Activated CD4-positive, alpha-beta T cell treated with anti-CD3 and anti-CD28 coated beads for 24 hours (primary cell): ENCODE data around the gene LTBP1.

ENCODE experiments used
- DNase-seq, 2 donors: peaks; one replicate each; pipeline ENCODE4 v3.0.0-alpha.2; 2020; ENCODE audit warnings: low read depth in 2 of 2

The LTBP1 gene

GRCh38 chr2:33267043-33267442 is 320.3 kb downstream of the LTBP1 start:
- no peak for DNase-seq

GRCh38 chr2:33267756-33268155 is 321.0 kb downstream of the LTBP1 start:
- DNase-seq: no peak

GRCh38 chr2:33268246-33268831 is 321.6 kb downstream of the LTBP1 start:
- no peak for DNase-seq

- DNase-seq: no peak
These were observed 325.2 kb downstream of the LTBP1 start for GRCh38 chr2:33272001-33272400.

DNA sequence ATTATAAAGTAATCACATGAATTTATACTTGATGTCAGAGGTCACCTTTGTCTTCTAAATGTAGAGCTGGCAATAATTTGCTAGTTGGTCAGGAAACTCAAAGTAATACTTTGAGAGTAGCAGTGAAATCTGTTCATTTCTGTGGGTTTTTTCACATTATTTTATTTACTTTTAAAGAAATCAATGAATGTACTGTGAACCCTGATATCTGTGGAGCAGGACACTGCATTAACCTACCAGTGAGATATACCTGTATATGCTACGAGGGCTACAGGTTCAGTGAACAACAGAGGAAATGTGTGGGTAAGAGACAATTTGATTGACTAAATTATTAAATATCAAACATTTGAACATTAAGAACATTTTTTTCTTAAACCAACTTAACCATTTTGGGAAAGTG is 326.7 kb downstream of the LTBP1 start:
- DNase-seq: no peak

- DNase-seq: no peak
These were observed 327.8 kb downstream of the LTBP1 start for GRCh38 chr2:33274524-33274923.

DNA sequence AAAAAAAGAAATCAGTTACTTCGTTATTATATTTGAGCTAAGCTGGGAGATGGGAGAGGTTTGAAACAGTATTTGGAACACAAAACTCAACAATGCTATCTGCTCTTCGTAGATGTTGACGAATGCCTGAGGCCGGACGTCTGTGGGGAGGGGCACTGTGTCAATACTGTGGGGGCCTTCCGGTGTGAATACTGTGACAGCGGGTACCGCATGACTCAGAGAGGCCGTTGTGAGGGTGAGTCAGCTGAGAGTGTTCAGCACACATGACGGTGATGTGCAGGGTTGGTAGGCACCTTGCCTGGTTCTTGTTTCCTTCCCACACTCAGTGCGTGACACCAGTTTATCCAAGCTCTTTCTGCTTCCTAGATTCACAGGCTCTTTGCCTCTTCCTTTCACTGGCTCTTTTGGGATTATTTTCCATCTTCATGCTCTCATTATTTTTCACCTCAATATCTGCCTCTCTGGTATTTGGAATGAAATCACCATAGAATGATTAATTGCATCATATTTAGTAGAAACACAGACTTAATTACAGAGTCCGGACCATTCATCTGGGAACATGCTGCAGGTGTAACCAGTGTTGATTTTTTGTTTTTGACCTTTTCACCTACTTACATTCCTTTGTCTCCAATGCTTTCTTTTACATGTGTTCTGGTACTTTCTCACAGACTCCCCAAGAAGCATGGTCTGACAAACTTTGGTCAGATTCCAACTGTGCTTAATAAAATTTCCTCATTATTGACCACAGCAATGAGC is 329.1 kb downstream of the LTBP1 start:
- DNase-seq: no peak

- no peak for DNase-seq
These were observed 330.3 kb downstream of the LTBP1 start for GRCh38 chr2:33277002-33277426.

- no peak for DNase-seq
These were observed 331.6 kb downstream of the LTBP1 start for GRCh38 chr2:33278245-33278943.

GRCh38 chr2:33284287-33284686 is 337.5 kb downstream of the LTBP1 start:
- no peak for DNase-seq

DNA sequence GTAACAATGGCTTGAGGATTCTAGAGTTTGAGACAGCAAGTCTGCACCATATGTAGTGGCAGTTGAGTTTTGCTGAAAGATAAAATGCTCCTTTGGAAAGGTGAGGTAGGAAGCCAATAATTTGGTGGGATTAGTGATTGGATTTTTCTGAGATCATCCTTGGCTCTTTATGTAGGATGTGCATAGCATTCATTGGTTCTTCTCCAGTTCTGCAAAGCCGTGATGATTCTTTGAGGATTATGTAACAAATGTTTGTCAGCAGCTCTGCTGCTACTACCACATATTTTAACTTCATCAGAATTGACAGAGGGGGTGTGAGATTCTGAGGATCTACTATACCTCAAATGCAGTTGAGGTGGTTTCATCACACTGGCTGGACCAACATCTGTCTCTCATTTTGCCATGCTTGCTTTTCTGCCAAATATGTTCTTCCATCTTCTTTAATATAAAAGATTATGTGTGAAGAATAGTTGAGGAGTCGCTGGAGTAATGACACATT is 340.8 kb downstream of the LTBP1 start:
- no peak for DNase-seq

- DNase-seq: no peak
These were observed 341.3 kb downstream of the LTBP1 start for GRCh38 chr2:33288011-33288410.

GRCh38 chr2:33289961-33290360 is 343.2 kb downstream of the LTBP1 start:
- no peak for DNase-seq

GRCh38 chr2:33291278-33292013 is 344.7 kb downstream of the LTBP1 start:
- no peak for DNase-seq

GRCh38 chr2:33292063-33292462 is 345.3 kb downstream of the LTBP1 start:
- no peak for DNase-seq

- no peak for DNase-seq
These were observed 346.3 kb downstream of the LTBP1 start for GRCh38 chr2:33292981-33293595.

GRCh38 chr2:33298233-33298632 is 351.5 kb downstream of the LTBP1 start:
- no peak for DNase-seq

GRCh38 chr2:33301355-33301754 is 354.6 kb downstream of the LTBP1 start:
- no peak for DNase-seq

DNA sequence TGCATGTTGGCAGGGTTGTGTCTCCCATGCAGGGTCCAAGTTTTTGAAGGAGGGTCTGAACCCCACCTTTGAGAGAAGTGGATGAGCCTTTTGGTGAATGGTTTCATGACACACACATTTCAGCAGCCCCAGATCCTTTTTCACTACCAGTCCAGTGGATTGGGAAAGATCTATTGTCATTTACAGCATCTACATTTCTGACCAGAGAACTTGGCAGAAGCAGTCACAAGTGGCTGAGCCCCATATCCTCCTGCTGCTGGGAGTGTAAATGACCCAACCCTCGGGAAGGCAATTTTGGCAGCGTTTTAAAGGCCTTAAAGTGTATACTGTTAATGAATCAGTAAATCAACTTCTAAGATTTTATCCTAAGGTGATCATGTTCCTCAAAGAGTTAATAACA is 355.6 kb downstream of the LTBP1 start:
- no peak for DNase-seq

DNA sequence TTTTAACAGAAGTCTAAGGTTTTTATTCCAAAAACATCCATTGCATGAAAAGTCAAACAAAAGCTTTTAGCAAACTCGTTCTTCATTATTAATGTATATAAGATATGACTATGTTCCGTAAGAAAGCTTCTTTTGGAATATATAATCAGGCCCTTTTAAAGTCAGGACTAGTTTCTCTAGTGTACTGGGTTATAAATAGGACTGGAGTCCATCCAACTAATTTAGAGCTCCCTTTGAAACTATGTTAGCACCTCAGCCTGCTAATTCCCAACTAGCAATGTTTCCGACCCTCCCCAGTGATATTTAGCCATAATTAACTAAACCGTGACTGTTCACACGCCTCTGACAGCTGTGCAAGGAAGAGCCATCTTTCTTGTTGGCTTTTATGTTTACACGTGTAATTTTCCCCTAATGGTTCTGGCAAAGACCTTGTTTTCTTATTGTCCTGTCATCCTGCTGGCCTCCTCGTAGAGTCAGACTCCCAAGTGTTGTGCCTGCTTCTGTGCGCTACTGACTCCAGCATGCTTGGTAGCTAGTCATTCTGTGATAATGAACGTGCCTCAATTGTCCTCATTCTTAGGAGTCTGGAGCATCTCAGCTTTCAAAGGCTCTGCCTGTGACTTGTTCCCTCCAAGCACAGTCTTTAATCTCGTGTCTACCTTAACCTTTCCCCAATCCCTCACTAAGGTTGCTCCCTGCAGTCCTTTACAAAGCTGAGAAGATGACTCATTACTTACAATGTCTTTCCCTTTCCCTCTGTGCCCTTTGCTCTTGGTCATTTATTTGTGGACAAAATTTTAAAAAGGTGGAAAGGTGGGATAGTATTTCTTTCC is 357.5 kb downstream of the LTBP1 start:
- DNase-seq: no peak
